ENCODE measurements around the gene PARD3B.

DNA sequence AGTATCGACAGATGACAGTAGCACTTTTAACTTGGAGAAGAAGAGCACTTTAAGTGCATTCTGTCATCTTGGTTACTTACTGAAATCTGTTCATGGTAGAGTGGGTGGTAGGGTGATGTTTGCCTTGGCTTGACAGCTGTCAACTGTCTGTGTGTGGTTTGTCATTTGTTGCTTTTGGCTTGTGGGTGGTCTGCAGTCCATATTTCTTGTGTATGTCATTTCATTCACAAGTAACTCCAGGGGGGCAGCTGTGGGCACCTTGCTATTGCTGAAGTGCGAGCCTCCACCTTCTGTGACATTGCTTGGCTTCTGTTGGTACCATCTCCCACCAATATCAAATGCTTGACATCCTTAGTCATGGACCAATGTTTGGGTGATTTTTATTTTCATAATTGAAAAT lies 825.5 kb downstream of the PARD3B start:
- no peak for TF ChIP-seq FOXM1 (IDR thresholded peaks at IDR 0.05; ENCODE audit: low read depth, low read length)
- no peak for TF ChIP-seq PML (IDR thresholded peaks at IDR 0.05; ENCODE audit: low read length)
- TF ChIP-seq SP1 (IDR thresholded peaks at IDR 0.05; ENCODE audit: low read depth, low read length), result no peak
- TF ChIP-seq NFYB (IDR thresholded peaks at IDR 0.05; ENCODE audit: insufficient read depth, low read depth, low read length), result no peak
